HepG2 (cell line): ENCODE results near the gene CRISPLD2. TPM values are rescaled to one million over a fixed set of nuclear protein-coding genes. Genes with fewer than 3 reads are reported as not detected.

Experiments used
- DMAP1 ChIP-seq: IDR thresholded peaks from 2 replicates; pipeline ENCODE4 v1.6.1; 2016
- DNMT3B ChIP-seq: conservative IDR thresholded peaks from 2 replicates; pipeline ENCODE4 v1.6.1; 2016; ENCODE audit warnings: missing biosample characterization, control low read depth
- EED ChIP-seq: sonication (generic); formaldehyde crosslinking; IDR thresholded peaks from 2 replicates; pipeline ENCODE4 v1.5.0; 2020; ENCODE audit warnings: mild to moderate bottlenecking, missing genetic modification reagents
- GFI1 ChIP-seq: sonication (generic); formaldehyde crosslinking; IDR thresholded peaks from 2 replicates; pipeline ENCODE4 v1.5.0; 2020; ENCODE audit warnings: missing genetic modification reagents, mild to moderate bottlenecking, borderline replicate concordance
- IKZF5 ChIP-seq: IDR thresholded peaks from 2 replicates; pipeline ENCODE4 v1.6.1; 2018; ENCODE audit warnings: missing genetic modification reagents, mild to moderate bottlenecking, missing compliant biosample characterization
- MED1 ChIP-seq: sonication (generic); formaldehyde crosslinking; IDR thresholded peaks from 2 replicates; pipeline ENCODE4 v1.4.0; 2020; ENCODE audit warnings: missing genetic modification reagents
- NFAT5 ChIP-seq: sonication (generic); formaldehyde crosslinking; IDR thresholded peaks from 2 replicates; pipeline ENCODE4 v1.4.0; 2020; ENCODE audit warnings: missing genetic modification reagents
- NR3C1 ChIP-seq: sonication (generic); formaldehyde crosslinking; IDR thresholded peaks from 2 replicates; pipeline ENCODE4 v1.4.0; 2020; ENCODE audit warnings: missing genetic modification reagents
- PRPF4 ChIP-seq: fragments of 200-400 bp; formaldehyde crosslinking; IDR thresholded peaks from 2 replicates; pipeline ENCODE4 v1.6.1; 2016; ENCODE audit warnings: low read length, low read depth; ENCODE audit not compliant: poor library complexity, severe bottlenecking
- RXRA ChIP-seq: sonication (generic); formaldehyde crosslinking; IDR thresholded peaks from 2 replicates; pipeline ENCODE4 v1.5.1; 2020; ENCODE audit warnings: missing genetic modification reagents
- SMAD1 ChIP-seq: sonication (generic); formaldehyde crosslinking; IDR thresholded peaks from 2 replicates; pipeline ENCODE4 v1.4.0; 2020; ENCODE audit warnings: missing genetic modification reagents, low read depth, mild to moderate bottlenecking, borderline replicate concordance
- STAT5B ChIP-seq: sonication (generic); formaldehyde crosslinking; IDR thresholded peaks from 2 replicates; pipeline ENCODE4 v1.4.0; 2020; ENCODE audit warnings: missing genetic modification reagents
- SYNCRIP ChIP-seq: fragments of 200-400 bp; formaldehyde crosslinking; IDR thresholded peaks from 2 replicates; pipeline ENCODE4 v1.6.1; 2018; ENCODE audit warnings: mild to moderate bottlenecking, low read depth, low read length; ENCODE audit not compliant: insufficient read depth
- TCF7 ChIP-seq: sonication (generic); IDR thresholded peaks from 2 replicates; pipeline ENCODE4 v1.6.1; 2016; ENCODE audit warnings: antibody characterized with exemption, low read depth
- THYN1 ChIP-seq: sonication (generic); formaldehyde crosslinking; IDR thresholded peaks from 2 replicates; pipeline ENCODE4 v1.8.1; 2023; ENCODE audit warnings: low read depth, mild to moderate bottlenecking, moderate library complexity, missing genetic modification reagents, borderline replicate concordance
- ZFP36 ChIP-seq: fragments of 150-350 bp; IDR thresholded peaks from 2 replicates; pipeline ENCODE4 v1.6.1; 2018; ENCODE audit warnings: borderline replicate concordance, low read length, low read depth; ENCODE audit not compliant: partially characterized antibody
- ZNF256 ChIP-seq: sonication (generic); formaldehyde crosslinking; conservative IDR thresholded peaks from 2 replicates; pipeline ENCODE4 v1.4.0; 2020; ENCODE audit warnings: missing genetic modification reagents
- ZNF546 ChIP-seq: sonication (generic); formaldehyde crosslinking; conservative IDR thresholded peaks from 2 replicates; pipeline ENCODE4 v1.8.1; 2023; ENCODE audit warnings: mild to moderate bottlenecking, missing genetic modification reagents
- ZNF549 ChIP-seq: sonication (generic); formaldehyde crosslinking; IDR thresholded peaks from 2 replicates; pipeline ENCODE4 v1.5.0; 2020; ENCODE audit warnings: missing genetic modification reagents
- ZNF558 ChIP-seq: sonication (generic); formaldehyde crosslinking; IDR thresholded peaks from 2 replicates; pipeline ENCODE4 v1.9.0; 2022; ENCODE audit warnings: mild to moderate bottlenecking, missing genetic modification reagents, borderline replicate concordance
- ZNF607 ChIP-seq: sonication (generic); formaldehyde crosslinking; IDR thresholded peaks from 2 replicates; pipeline ENCODE4 v1.5.1; 2020; ENCODE audit warnings: missing genetic modification reagents, mild to moderate bottlenecking, borderline replicate concordance
- polyA plus RNA-seq, 8 experiments: library from polyadenylated mRNA; depleted of rRNA in 3 of 8; stranded (reverse) in 7 of 8; unstranded in 1 of 8; fragments of >200 nt; fragmentation: Illumina TruSeq in 4 of 8; extraction: Trizol in 4 of 8; gene quantifications; 2 replicates each; pipeline versions ENCODE4 v1.2.1 to v1.2.3, GENCODE V29; 2011 to 2016; ENCODE audit warnings: low read depth in 4 of 8, missing spikeins in 1 of 8, mixed read lengths in 1 of 8; ENCODE audit not compliant: insufficient read depth in 1 of 8
- total RNA-seq, 5 experiments: library from RNA; depleted of rRNA; stranded (reverse); fragments of >200 nt; fragmentation: Illumina TruSeq; extraction: Trizol; gene quantifications; 2 replicates each; pipeline ENCODE4 v1.2.3, GENCODE V29; 2016; ENCODE audit warnings: low read depth in 1 of 5

The CRISPLD2 gene
- total and polyA plus RNA-seq, 2 of the 13 experiments (the other 11 are each of a cell fraction or from before 2014, with no cell fraction given), result 0.04 to 0.31 TPM

- TF ChIP-seq THYN1 (CRISPR knock-in tag) (no peak), ZNF256 (CRISPR knock-in tag) (no peak), ZNF607 (CRISPR knock-in tag) (no peak), ZNF546 (CRISPR knock-in tag) (no peak), DNMT3B (CRISPR knock-in tag) (peak; percentile 68; the same call in 1 of the 2 replicates), STAT5B (no peak), TCF7 (peak; percentile 16; the same call in 1 of the 2 replicates), NR3C1 (CRISPR knock-in tag) (no peak), ZNF549 (CRISPR knock-in tag) (no peak), SMAD1 (CRISPR knock-in tag) (no peak), DMAP1 (CRISPR knock-in tag) (peak; percentile 47; the same call in 1 of the 2 replicates), SYNCRIP (no peak), ZFP36 (no peak), RXRA (CRISPR knock-in tag) (peak; percentile 95), IKZF5 (CRISPR knock-in tag) (peak; percentile 76), ZNF558 (CRISPR knock-in tag) (no peak; the same call in 1 of the 2 replicates), EED (CRISPR knock-in tag) (no peak), MED1 (CRISPR knock-in tag) (peak; percentile 86), GFI1 (peak; percentile 53; the same call in 1 of the 2 replicates), PRPF4 (no peak), NFAT5 (no peak)
Observed at GRCh38 chr16:84851192-84852127, 31.7 kb downstream of the CRISPLD2 start (continued).
